HepG2 (cell line): Measurements from ENCODE around the gene BEAN1. TPM values are rescaled to one million over a fixed set of nuclear protein-coding genes. Genes with fewer than 3 reads are reported as not detected.

Experiments used
- ATAC-seq: fragments of 200-7000 bp; cut with Tn5 transposase; 3 replicates; pipeline ENCODE4 v1.9.1; 2020; ENCODE audit warnings: mild to moderate bottlenecking, moderate library complexity
- BruUV-seq: library from RNA; stranded (reverse); fragments of 400-500 nt; replicated peaks from 2 replicates; lab custom pipeline; 2021; lab: Mats Ljungman, UMichigan
- CTCF ChIA-PET: fragments of 300-600 bp; formaldehyde crosslinking; extraction: SDS; loops from one replicate; lab custom pipeline; 2021; ENCODE audit warnings: low total read pairs, inconsistent platforms, low intra/inter-chr PET ratio; lab: Yijun Ruan, JAX
- POLR2A ChIA-PET: fragments of 350-600 bp; sonication (Branson Sonifier 250); formaldehyde crosslinking; loops from one replicate; lab custom pipeline; 2020; ENCODE audit warnings: antibody characterized with exemption, inconsistent platforms; lab: Yijun Ruan, JAX
- DNase-seq: peaks from one replicate; pipeline ENCODE4 v3.0.0-alpha.2; 2015; ENCODE audit warnings: low spot score
- FAIRE-seq: peaks from 3 replicates; lab custom pipeline; 2011; peaks lifted over from hg19 to GRCh38; lab: Jason Lieb, UNC
- H2AFZ ChIP-seq: one replicate; pipeline ENCODE4 v1.6.1; 2011; ENCODE audit warnings: low read length, inconsistent platforms
- H3K27ac ChIP-seq: fragments of 300-600 bp; 3 replicates; pipeline ENCODE4 v1.8.0; 2011; ENCODE audit warnings: mixed run types, mild to moderate bottlenecking, mixed read lengths, low read length, inconsistent platforms; ENCODE audit not compliant: insufficient read depth; ENCODE audit errors: extremely low read length
- H3K27me3 ChIP-seq, 2 experiments: fragments of 200-600 bp in 1 of 2; 2 replicates in 1 of 2; 3 replicates in 1 of 2; pipeline versions ENCODE4 v1.6.0 to v1.8.0; 2011; ENCODE audit warnings: low read length in 2 of 2, mild to moderate bottlenecking in 2 of 2, moderate library complexity in 2 of 2, inconsistent platforms in 1 of 2; ENCODE audit not compliant: insufficient read depth in 2 of 2, control insufficient read depth in 1 of 2
- H3K36me3 ChIP-seq, 2 experiments: fragments of 200-600 bp in 1 of 2; replicated peaks in 1 of 2; 2 replicates in 1 of 2; 3 replicates in 1 of 2; pipeline versions ENCODE4 v1.5.1 to v1.8.0; 2011; ENCODE audit warnings: low read length in 2 of 2, inconsistent platforms in 1 of 2; ENCODE audit not compliant: insufficient read depth in 2 of 2, control insufficient read depth in 1 of 2
- H3K4me1 ChIP-seq: 2 replicates; pipeline ENCODE4 v1.5.1; 2012; ENCODE audit warnings: low read length, inconsistent platforms; ENCODE audit not compliant: insufficient read depth
- H3K4me2 ChIP-seq: 2 replicates; pipeline ENCODE4 v1.6.0; 2011; ENCODE audit warnings: low read depth, low read length, inconsistent platforms
- H3K4me3 ChIP-seq, 3 experiments: fragments of 200-600 bp in 1 of 3; sonication (generic), shearing (Covaris generic) in 1 of 3; replicated peaks in 1 of 3; 2 replicates each; pipeline ENCODE4 v1.5.1; 2011 to 2016; ENCODE audit warnings: low read length in 3 of 3, inconsistent platforms in 2 of 3, low read depth in 2 of 3, mild to moderate bottlenecking in 2 of 3, control low read depth in 1 of 3, mixed read lengths in 1 of 3; ENCODE audit not compliant: insufficient read depth in 1 of 3
- H3K79me2 ChIP-seq: one replicate; pipeline ENCODE4 v1.6.1; 2011; ENCODE audit warnings: low read length, inconsistent platforms; ENCODE audit not compliant: insufficient read depth
- H3K9ac ChIP-seq: 2 replicates; pipeline ENCODE4 v1.6.0; 2011; ENCODE audit warnings: mild to moderate bottlenecking, low read depth, low read length, inconsistent platforms; ENCODE audit not compliant: insufficient read depth
- H3K9me3 ChIP-seq: 2 replicates; pipeline ENCODE4 v1.5.1; 2012; ENCODE audit warnings: mild to moderate bottlenecking, low read length
- H4K20me1 ChIP-seq: 2 replicates; pipeline ENCODE4 v1.6.0; 2011; ENCODE audit warnings: inconsistent platforms, mild to moderate bottlenecking, low read length, moderate library complexity; ENCODE audit not compliant: insufficient read depth
- ADNP ChIP-seq: sonication (generic); formaldehyde crosslinking; IDR thresholded peaks from 2 replicates; pipeline ENCODE4 v1.4.0; 2020; ENCODE audit warnings: missing genetic modification reagents
- AHR ChIP-seq: IDR thresholded peaks from 2 replicates; pipeline ENCODE4 v1.6.1; 2018; ENCODE audit warnings: missing genetic modification reagents, missing compliant biosample characterization
- ARNT2 ChIP-seq: sonication (generic); formaldehyde crosslinking; IDR thresholded peaks from 2 replicates; pipeline ENCODE4 v1.8.0; 2022; ENCODE audit warnings: mild to moderate bottlenecking, low read depth, missing genetic modification reagents, moderate library complexity
- ATF4 ChIP-seq, 2 experiments: fragments of 450-650 bp in 1 of 2; sonication (generic) in 1 of 2; formaldehyde crosslinking; IDR thresholded peaks; 2 replicates each; pipeline versions ENCODE4 v1.5.0 to v1.8.0; 2020 to 2022; ENCODE audit warnings: mild to moderate bottlenecking in 1 of 2, missing genetic modification reagents in 1 of 2
- BATF2 ChIP-seq: sonication (generic); formaldehyde crosslinking; IDR thresholded peaks from 2 replicates; pipeline ENCODE4 v1.8.0; 2022; ENCODE audit warnings: mild to moderate bottlenecking, missing genetic modification reagents, moderate library complexity
- CEBPB ChIP-seq: IDR thresholded peaks from 2 replicates; pipeline ENCODE4 v1.6.1; 2011; ENCODE audit warnings: low read depth, low read length, improper control_type of control experiment, borderline replicate concordance
- CEBPG ChIP-seq: IDR thresholded peaks from 2 replicates; pipeline ENCODE4 v1.6.1; 2016
- DMAP1 ChIP-seq: IDR thresholded peaks from 2 replicates; pipeline ENCODE4 v1.6.1; 2016
- HIVEP1 ChIP-seq: sonication (generic); formaldehyde crosslinking; IDR thresholded peaks from 2 replicates; pipeline ENCODE4 v1.4.0; 2020; ENCODE audit warnings: mild to moderate bottlenecking, missing genetic modification reagents
- ZNF570 ChIP-seq: sonication (generic); formaldehyde crosslinking; IDR thresholded peaks from 2 replicates; pipeline ENCODE4 v1.4.0; 2020; ENCODE audit warnings: mild to moderate bottlenecking, missing genetic modification reagents, borderline replicate concordance
- ZNF609 ChIP-seq: sonication (generic); formaldehyde crosslinking; IDR thresholded peaks from 2 replicates; pipeline ENCODE4 v1.4.0; 2020; ENCODE audit warnings: mild to moderate bottlenecking, missing genetic modification reagents, borderline replicate concordance
- ZNF660 ChIP-seq: sonication (generic); formaldehyde crosslinking; IDR thresholded peaks from 2 replicates; pipeline ENCODE4 v1.5.1; 2020; ENCODE audit warnings: mild to moderate bottlenecking, low read depth, missing genetic modification reagents, borderline replicate concordance
- whole genome bisulfite sequencing: methylation state at CpG from one replicate; pipeline ENCODE4 v1.1.6; 2017; ENCODE audit warnings: low lambda C conversion rate; 5-methylcytosine and 5-hydroxymethylcytosine counted together
- in situ Hi-C: cut with HindIII; loops from 2 replicates; pipeline ENCODE4 v1.10.0; 2017; ENCODE audit warnings: low pct_unique_long_range_greater_than_20kb; ENCODE audit not compliant: extremely low pct_ligation_motif_present
- intact Hi-C: fragments of 100-400 bp; cut with micrococcal nuclease; formaldehyde crosslinking; loops from one replicate; pipeline ENCODE4 v1.10.0; 2022; ENCODE audit not compliant: unreplicated experiment
- polyA plus RNA-seq, 8 experiments: library from polyadenylated mRNA; depleted of rRNA in 3 of 8; stranded (reverse) in 7 of 8; unstranded in 1 of 8; fragments of >200 nt; fragmentation: Illumina TruSeq in 4 of 8; extraction: Trizol in 4 of 8; gene quantifications; 2 replicates each; pipeline versions ENCODE4 v1.2.1 to v1.2.3, GENCODE V29; 2011 to 2016; ENCODE audit warnings: low read depth in 4 of 8, missing spikeins in 1 of 8, mixed read lengths in 1 of 8; ENCODE audit not compliant: insufficient read depth in 1 of 8
- total RNA-seq, 5 experiments: library from RNA; depleted of rRNA; stranded (reverse); fragments of >200 nt; fragmentation: Illumina TruSeq; extraction: Trizol; gene quantifications; 2 replicates each; pipeline ENCODE4 v1.2.3, GENCODE V29; 2016; ENCODE audit warnings: low read depth in 1 of 5

BEAN1 gene
- total and polyA plus RNA-seq, 2 of the 13 experiments (the other 11 are each of a cell fraction or from before 2014, with no cell fraction given) = 0.53 to 1.4 TPM

- no peak overlapping the region for H3K4me3 ChIP-seq
- TF ChIP-seq CEBPG (CRISPR knock-in tag) = 0 out of 2 replicates have a peak, but pooled peaks have one; percentile 15
- no peak for TF ChIP-seq ATF4 (CRISPR knock-in tag; IDR thresholded peaks at IDR 0.05)
- TF ChIP-seq CEBPB = peak; percentile 28; the same call in 1 of the 2 replicates
- H3K4me1 ChIP-seq = peaks cover 15% of the 10 kb centered on the region
- no peaks in the 10 kb centered on the region; a peak in 1 of 5 replicates for H3K36me3 ChIP-seq
- CTCF ChIA-PET = no interaction called here
- H2AFZ ChIP-seq = no peak overlapping the region
- FAIRE-seq (no peak), ATAC-seq (no peak), DNase-seq (no peak)
- H3K4me2 ChIP-seq = 0 out of 2 replicates have a peak overlapping the region, but pooled peaks have one; percentile 9
- POLR2A ChIA-PET = no interaction called here
- BruUV-seq = no TSS peak
- no peak overlapping the region for H3K27ac ChIP-seq
- H3K9me3 ChIP-seq = no peaks in the 10 kb centered on the region
- no peaks in the 10 kb centered on the region for H3K79me2 ChIP-seq
- WGBS = 70% methylated on average over 3 of the region's 3 CpGs
- H3K27me3 ChIP-seq = no peaks in the 10 kb centered on the region
- intact Hi-C loops (no loop called here), in situ Hi-C loops (no loop called here)
- no peak overlapping the region for H3K9ac ChIP-seq
- no peaks in the 10 kb centered on the region for H4K20me1 ChIP-seq
Observed at GRCh38 chr16:66503612-66504011, 76.5 kb downstream of the BEAN1 start.

- Histone ChIP-seq H3K79me2 (no peaks in the 10 kb centered on the region), H3K9me3 (no peaks in the 10 kb centered on the region), H3K4me3 (no peak overlapping the region), H3K9ac (no peak overlapping the region), H3K27ac (no peak overlapping the region), H4K20me1 (no peaks in the 10 kb centered on the region), H3K27me3 (no peaks in the 10 kb centered on the region), H3K4me1 (peaks cover 20% of the 10 kb centered on the region), H3K4me2 (no peak overlapping the region), H2AFZ (no peak overlapping the region), H3K36me3 (peaks cover 3 to 5% of the 10 kb centered on the region in 2 experiments; a peak in 4 of 5 replicates)
- DNase-seq = no peak
- TSS peak; percentile 36 for BruUV-seq
- ChIA-PET CTCF (no interaction called here), POLR2A (interaction anchor here (1.5 kb wide), 1 partner anchor 10 kb away, joined by 3 read pairs; no protein-coding TSS in a partner anchor)
- no peak for FAIRE-seq
- intact Hi-C loops (no loop called here), in situ Hi-C loops (no loop called here)
- no peak for ATAC-seq
- WGBS = 80% methylated on average over 4 of the region's 4 CpGs
- TF ChIP-seq ZNF609 (CRISPR knock-in tag) = no peak
- TF ChIP-seq ARNT2 = no peak
- no peak for TF ChIP-seq BATF2 (CRISPR knock-in tag)
- no peak for TF ChIP-seq AHR (CRISPR knock-in tag)
- no peak for TF ChIP-seq ADNP
- no peak for TF ChIP-seq DMAP1 (CRISPR knock-in tag)
- no peak for TF ChIP-seq ZNF660
- no peak for TF ChIP-seq ZNF570 (CRISPR knock-in tag)
- no peak for TF ChIP-seq HIVEP1 (CRISPR knock-in tag)
Observed at GRCh38 chr16:66507731-66508239, 80.7 kb downstream of the BEAN1 start.
